ENCODE measurements around the gene BEND6.

DNA sequence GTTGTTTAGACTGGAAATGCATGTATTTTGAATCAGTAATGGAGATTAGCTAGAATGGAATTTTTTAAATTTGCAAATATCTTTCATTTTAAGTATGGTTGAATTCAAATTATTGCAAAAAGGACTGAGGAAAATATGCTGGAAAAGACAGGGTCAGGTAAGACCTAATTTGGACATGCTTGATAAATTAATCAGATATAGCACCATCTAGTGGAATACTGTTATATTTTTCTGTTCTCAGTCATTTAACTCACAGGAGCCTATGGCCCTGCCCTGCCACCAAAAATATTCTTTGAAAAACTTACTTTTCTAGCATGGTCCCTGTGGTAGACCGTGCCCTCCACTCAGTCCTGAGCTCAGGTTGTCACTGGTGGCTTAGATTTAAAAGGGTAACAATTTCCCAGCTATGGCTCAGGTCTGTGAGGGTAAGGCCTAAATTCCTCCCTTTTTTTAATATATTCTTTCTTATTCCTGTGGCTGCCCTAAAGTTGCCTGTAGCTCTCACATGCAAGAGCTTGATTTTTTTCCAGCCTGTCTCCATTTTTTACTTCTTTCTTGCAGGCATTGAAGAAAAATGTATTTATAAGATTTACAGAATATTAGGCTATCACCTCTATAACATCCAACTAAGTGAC lies 66.3 kb downstream of the BEND6 start:
- TF ChIP-seq, protein P1, sequence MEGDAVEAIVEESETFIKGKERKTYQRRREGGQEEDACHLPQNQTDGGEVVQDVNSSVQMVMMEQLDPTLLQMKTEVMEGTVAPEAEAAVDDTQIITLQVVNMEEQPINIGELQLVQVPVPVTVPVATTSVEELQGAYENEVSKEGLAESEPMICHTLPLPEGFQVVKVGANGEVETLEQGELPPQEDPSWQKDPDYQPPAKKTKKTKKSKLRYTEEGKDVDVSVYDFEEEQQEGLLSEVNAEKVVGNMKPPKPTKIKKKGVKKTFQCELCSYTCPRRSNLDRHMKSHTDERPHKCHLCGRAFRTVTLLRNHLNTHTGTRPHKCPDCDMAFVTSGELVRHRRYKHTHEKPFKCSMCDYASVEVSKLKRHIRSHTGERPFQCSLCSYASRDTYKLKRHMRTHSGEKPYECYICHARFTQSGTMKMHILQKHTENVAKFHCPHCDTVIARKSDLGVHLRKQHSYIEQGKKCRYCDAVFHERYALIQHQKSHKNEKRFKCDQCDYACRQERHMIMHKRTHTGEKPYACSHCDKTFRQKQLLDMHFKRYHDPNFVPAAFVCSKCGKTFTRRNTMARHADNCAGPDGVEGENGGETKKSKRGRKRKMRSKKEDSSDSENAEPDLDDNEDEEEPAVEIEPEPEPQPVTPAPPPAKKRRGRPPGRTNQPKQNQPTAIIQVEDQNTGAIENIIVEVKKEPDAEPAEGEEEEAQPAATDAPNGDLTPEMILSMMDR (IDR thresholded peaks at IDR 0.05; ENCODE audit: extremely low read depth in 1 of 2, insufficient read depth in 1 of 2, low read depth in 1 of 2, low read length in 2 of 2): peak; percentile 21 to 39
- TF ChIP-seq EZH2 (IDR thresholded peaks at IDR 0.05; ENCODE audit: borderline replicate concordance, low read depth, low read length, severe bottlenecking) (no peak), POLR2A (IDR thresholded peaks at IDR 0.05; ENCODE audit: low read depth, low read length) (no peak), JUN (IDR thresholded peaks at IDR 0.05; ENCODE audit: borderline replicate concordance, insufficient read depth, insufficient read length, low read depth) (no peak), GATA2 (IDR thresholded peaks at IDR 0.05; ENCODE audit: insufficient read depth, insufficient read length, low read depth, low read length) (no peak), POLR2AphosphoS5 (IDR thresholded peaks at IDR 0.05; ENCODE audit: insufficient read depth, low read depth, low read length) (no peak), FOS (IDR thresholded peaks at IDR 0.05; ENCODE audit: borderline replicate concordance, insufficient read depth, low read length) (no peak), MYC (IDR thresholded peaks at IDR 0.05; ENCODE audit: low read depth, low read length) (no peak)
- TF ChIP-seq, protein P2, sequence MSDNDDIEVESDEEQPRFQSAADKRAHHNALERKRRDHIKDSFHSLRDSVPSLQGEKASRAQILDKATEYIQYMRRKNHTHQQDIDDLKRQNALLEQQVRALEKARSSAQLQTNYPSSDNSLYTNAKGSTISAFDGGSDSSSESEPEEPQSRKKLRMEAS (IDR thresholded peaks at IDR 0.05; ENCODE audit: insufficient read depth, insufficient read length): no peak

Data from endothelial cell of umbilical vein (primary cell).